ENCODE data around the gene GNG12.

The GNG12 gene

GRCh38 chr1:67753776-67754525 lies 79.3 kb downstream of the GNG12 start:
- no peak for DNase-seq (ENCODE audit: low read depth in 2 of 2)

- no peak for DNase-seq (ENCODE audit: low read depth in 2 of 2)
Observed at GRCh38 chr1:67752306-67752705, 81.0 kb downstream of the GNG12 start.

GRCh38 chr1:67750691-67751054 lies 82.6 kb downstream of the GNG12 start:
- no peak for DNase-seq (ENCODE audit: low read depth in 2 of 2)

GRCh38 chr1:67749844-67750690 lies 83.2 kb downstream of the GNG12 start:
- no peak for DNase-seq (ENCODE audit: low read depth in 2 of 2)

GRCh38 chr1:67749263-67749843 lies 83.9 kb downstream of the GNG12 start:
- DNase-seq (ENCODE audit: low read depth in 2 of 2), result no peak

- no peak for DNase-seq (ENCODE audit: low read depth in 2 of 2)
Observed at GRCh38 chr1:67748630-67749029, 84.6 kb downstream of the GNG12 start.

GRCh38 chr1:67747671-67748546 lies 85.4 kb downstream of the GNG12 start:
- no peak for DNase-seq (ENCODE audit: low read depth in 2 of 2)

GRCh38 chr1:67745875-67746698 lies 87.2 kb downstream of the GNG12 start:
- DNase-seq (ENCODE audit: low read depth in 2 of 2), result no peak

GRCh38 chr1:67743072-67743725 lies 90.1 kb downstream of the GNG12 start:
- DNase-seq (ENCODE audit: low read depth in 2 of 2), result no peak

GRCh38 chr1:67741736-67742135 lies 91.5 kb downstream of the GNG12 start:
- no peak for DNase-seq (ENCODE audit: low read depth in 2 of 2)

- no peak for DNase-seq (ENCODE audit: low read depth in 2 of 2)
Observed at GRCh38 chr1:67741121-67741520, 92.1 kb downstream of the GNG12 start.

GRCh38 chr1:67740543-67740942 lies 92.7 kb downstream of the GNG12 start:
- no peak for DNase-seq (ENCODE audit: low read depth in 2 of 2)

- DNase-seq (ENCODE audit: low read depth in 2 of 2), result no peak
Observed at GRCh38 chr1:67739361-67739760, 93.9 kb downstream of the GNG12 start.

- no peak for DNase-seq (ENCODE audit: low read depth in 2 of 2)
Observed at GRCh38 chr1:67738401-67738800, 94.9 kb downstream of the GNG12 start.

GRCh38 chr1:67737875-67738274 lies 95.4 kb downstream of the GNG12 start:
- no peak for DNase-seq (ENCODE audit: low read depth in 2 of 2)

GRCh38 chr1:67736750-67737149 lies 96.5 kb downstream of the GNG12 start:
- no peak for DNase-seq (ENCODE audit: low read depth in 2 of 2)

GRCh38 chr1:67735806-67736627 lies 97.2 kb downstream of the GNG12 start:
- no peak for DNase-seq (ENCODE audit: low read depth in 2 of 2)

GRCh38 chr1:67735206-67735605 lies 98.1 kb downstream of the GNG12 start:
- no peak for DNase-seq (ENCODE audit: low read depth in 2 of 2)

GRCh38 chr1:67734323-67734690 lies 99.0 kb downstream of the GNG12 start:
- DNase-seq (ENCODE audit: low read depth in 2 of 2), result no peak

Data from stimulated activated CD8-positive, alpha-beta memory T cell treated with anti-CD3 and anti-CD28 coated beads, Interleukin-15, amount 100 ng/mL, for 4 hours (primary cell).